DOHH2 (cell line): ENCODE measurements around the gene ATP9B.

Source experiments
- EZH2phosphoT487 ChIP-seq: fragments of 200-600 bp; sonication (generic); IDR thresholded peaks from 2 replicates; pipeline ENCODE4 v1.6.1; 2017; ENCODE audit warnings: borderline replicate concordance, mild to moderate bottlenecking, antibody characterized with exemption, low read length, moderate library complexity, mixed read lengths
- TF ChIP-seq, protein P1 (sequence below): fragments of 200-600 bp; sonication (generic); IDR thresholded peaks from one replicate; pipeline ENCODE4 v1.5.1; 2014; ENCODE audit warnings: antibody characterized with exemption, mild to moderate bottlenecking, low read depth, low read length; ENCODE audit not compliant: poor library complexity, severe bottlenecking

DNA sequence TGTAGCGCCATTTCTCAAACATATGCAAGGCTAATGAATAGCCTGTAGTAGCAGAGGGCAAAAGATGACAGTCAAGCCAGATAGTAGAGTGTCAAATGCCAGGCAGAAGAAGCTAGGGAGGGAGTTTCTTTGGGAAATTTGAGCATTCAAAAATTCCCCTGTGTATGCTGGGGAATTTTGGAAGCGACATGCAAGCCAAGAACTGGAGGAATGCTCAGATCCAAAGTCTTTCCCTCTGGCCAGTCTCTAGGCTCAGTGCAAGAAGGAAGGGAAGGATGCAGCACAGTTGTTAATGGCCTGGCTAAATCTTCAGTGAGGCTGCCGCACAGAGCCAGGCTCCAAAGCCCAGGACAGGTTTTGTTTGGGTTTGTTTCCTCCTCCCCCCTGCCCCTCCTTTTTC, 59.9 kb downstream of the ATP9B start:
- TF ChIP-seq, protein P1, sequence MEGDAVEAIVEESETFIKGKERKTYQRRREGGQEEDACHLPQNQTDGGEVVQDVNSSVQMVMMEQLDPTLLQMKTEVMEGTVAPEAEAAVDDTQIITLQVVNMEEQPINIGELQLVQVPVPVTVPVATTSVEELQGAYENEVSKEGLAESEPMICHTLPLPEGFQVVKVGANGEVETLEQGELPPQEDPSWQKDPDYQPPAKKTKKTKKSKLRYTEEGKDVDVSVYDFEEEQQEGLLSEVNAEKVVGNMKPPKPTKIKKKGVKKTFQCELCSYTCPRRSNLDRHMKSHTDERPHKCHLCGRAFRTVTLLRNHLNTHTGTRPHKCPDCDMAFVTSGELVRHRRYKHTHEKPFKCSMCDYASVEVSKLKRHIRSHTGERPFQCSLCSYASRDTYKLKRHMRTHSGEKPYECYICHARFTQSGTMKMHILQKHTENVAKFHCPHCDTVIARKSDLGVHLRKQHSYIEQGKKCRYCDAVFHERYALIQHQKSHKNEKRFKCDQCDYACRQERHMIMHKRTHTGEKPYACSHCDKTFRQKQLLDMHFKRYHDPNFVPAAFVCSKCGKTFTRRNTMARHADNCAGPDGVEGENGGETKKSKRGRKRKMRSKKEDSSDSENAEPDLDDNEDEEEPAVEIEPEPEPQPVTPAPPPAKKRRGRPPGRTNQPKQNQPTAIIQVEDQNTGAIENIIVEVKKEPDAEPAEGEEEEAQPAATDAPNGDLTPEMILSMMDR: no peak
- no peak for TF ChIP-seq EZH2phosphoT487
